OCI-LY1 (cell line): ENCODE data around the gene IFT81.

Source experiments
- H2AFZ ChIP-seq: fragments of 200-600 bp; sonication (generic), shearing (Covaris generic); 2 replicates; pipeline ENCODE4 v1.6.0; 2014; ENCODE audit warnings: antibody characterized with exemption, mild to moderate bottlenecking, low read length
- H3F3A ChIP-seq: fragments of 200-600 bp; sonication (generic), shearing (Covaris generic); 2 replicates; pipeline ENCODE4 v1.6.0; 2014; ENCODE audit warnings: mild to moderate bottlenecking, antibody characterized with exemption, low read length, moderate library complexity; ENCODE audit not compliant: insufficient read depth
- H3K27ac ChIP-seq: fragments of 200-600 bp; sonication (generic); 2 replicates; pipeline ENCODE4 v1.5.1; 2014; ENCODE audit warnings: low read length, mixed run types, mild to moderate bottlenecking, low read depth; ENCODE audit not compliant: poor library complexity, severe bottlenecking
- H3K27me3 ChIP-seq: fragments of 200-600 bp; sonication (generic); 2 replicates; pipeline ENCODE4 v1.6.0; 2014; ENCODE audit warnings: antibody characterized with exemption, mild to moderate bottlenecking, low read length, moderate library complexity; ENCODE audit not compliant: insufficient read depth
- H3K36me3 ChIP-seq: fragments of 200-600 bp; sonication (generic); 2 replicates; pipeline ENCODE4 v1.6.1; 2014; ENCODE audit warnings: mild to moderate bottlenecking, antibody characterized with exemption, low read length, moderate library complexity, mixed read lengths; ENCODE audit not compliant: insufficient read depth
- H3K4me1 ChIP-seq: fragments of 200-600 bp; sonication (generic); 2 replicates; pipeline ENCODE4 v1.5.1; 2014; ENCODE audit warnings: mild to moderate bottlenecking, low read length, moderate library complexity; ENCODE audit not compliant: insufficient read depth, severe bottlenecking
- H3K4me2 ChIP-seq: fragments of 200-600 bp; sonication (generic), shearing (Covaris generic); 2 replicates; pipeline ENCODE4 v1.6.1; 2014; ENCODE audit warnings: low read length
- H3K4me3 ChIP-seq: fragments of 200-600 bp; sonication (generic); 2 replicates; pipeline ENCODE4 v1.5.1; 2014; ENCODE audit warnings: low read length, low read depth, mild to moderate bottlenecking, mixed read lengths; ENCODE audit not compliant: poor library complexity, severe bottlenecking
- H3K79me2 ChIP-seq: fragments of 200-600 bp; shearing (Covaris generic); 2 replicates; pipeline ENCODE4 v1.6.1; 2016; ENCODE audit warnings: mixed run types, low read length, mixed read lengths; ENCODE audit not compliant: insufficient read depth
- H3K9ac ChIP-seq: fragments of 200-600 bp; sonication (generic), shearing (Covaris generic); 2 replicates; pipeline ENCODE4 v1.6.1; 2014; ENCODE audit warnings: mild to moderate bottlenecking, low read length, mixed read lengths
- H3K9me2 ChIP-seq: fragments of 200-600 bp; sonication (generic), shearing (Covaris generic); 2 replicates; pipeline ENCODE4 v1.6.1; 2014; ENCODE audit warnings: low read depth, mild to moderate bottlenecking, low read length, mixed read lengths
- H3K9me3 ChIP-seq: fragments of 200-600 bp; shearing (Covaris generic); 2 replicates; pipeline ENCODE4 v1.6.1; 2014; ENCODE audit warnings: low read length, mixed read lengths
- H4K20me1 ChIP-seq: fragments of 200-600 bp; sonication (generic), shearing (Covaris generic); 2 replicates; pipeline ENCODE4 v1.6.0; 2016; ENCODE audit warnings: mild to moderate bottlenecking, low read length; ENCODE audit not compliant: insufficient read depth
- EZH2 ChIP-seq: fragments of 200-600 bp; sonication (generic), shearing (Covaris generic); IDR thresholded peaks from 2 replicates; pipeline ENCODE4 v1.8.0; 2017; ENCODE audit warnings: borderline replicate concordance, mixed run types, mild to moderate bottlenecking, antibody characterized with exemption, low read length, moderate library complexity, mixed read lengths
- TF ChIP-seq, protein P1 (sequence below): fragments of 200-600 bp; sonication (generic), shearing (Covaris generic); IDR thresholded peaks from 2 replicates; pipeline ENCODE4 v1.5.1; 2017; ENCODE audit warnings: mild to moderate bottlenecking, antibody characterized with exemption, low read length, moderate library complexity, mixed read lengths

The IFT81 gene

DNA sequence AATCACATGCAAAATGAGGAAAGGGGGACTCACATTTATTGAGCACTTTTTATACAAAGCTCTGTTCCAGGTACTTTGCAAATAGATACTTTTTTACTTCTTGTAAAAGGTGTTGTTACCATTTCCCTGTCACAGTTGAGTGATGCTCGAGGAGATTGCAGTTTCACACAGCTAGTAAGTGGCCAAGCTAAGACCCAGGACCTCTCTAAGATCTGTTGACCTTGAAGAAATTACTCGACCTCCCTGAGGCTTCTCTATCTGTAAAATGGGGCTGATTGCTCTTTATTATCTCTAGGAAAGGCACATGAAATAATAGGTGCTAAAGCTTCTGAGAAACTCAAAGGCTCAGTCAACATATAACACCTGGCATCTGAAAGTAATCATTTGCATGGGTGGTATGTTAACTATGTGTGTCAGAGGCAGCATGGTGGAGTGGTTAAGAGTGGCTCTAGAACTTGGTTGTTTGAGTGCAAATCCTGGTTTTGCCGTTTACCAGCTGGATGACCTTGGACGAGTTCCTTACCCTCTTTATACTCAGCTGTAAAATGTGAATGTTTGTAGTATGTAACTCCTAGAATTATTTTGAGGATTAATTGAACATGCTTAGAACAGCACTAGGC, 41.5 kb downstream of the IFT81 start:
- H3K4me2 ChIP-seq, result peak overlapping the region; percentile 14; the same call in 1 of the 2 replicates
- no peaks in the 10 kb centered on the region for H3K36me3 ChIP-seq
- peaks cover 19% of the 10 kb centered on the region for H3K4me1 ChIP-seq
- H3K9me2 ChIP-seq, result no peaks in the 10 kb centered on the region
- no peak overlapping the region for H3K9ac ChIP-seq
- no peaks in the 10 kb centered on the region for H3K79me2 ChIP-seq
- H3K27me3 ChIP-seq, result no peaks in the 10 kb centered on the region
- no peaks in the 10 kb centered on the region for H3F3A ChIP-seq
- TF ChIP-seq EZH2, result no peak
- TF ChIP-seq, protein P1, sequence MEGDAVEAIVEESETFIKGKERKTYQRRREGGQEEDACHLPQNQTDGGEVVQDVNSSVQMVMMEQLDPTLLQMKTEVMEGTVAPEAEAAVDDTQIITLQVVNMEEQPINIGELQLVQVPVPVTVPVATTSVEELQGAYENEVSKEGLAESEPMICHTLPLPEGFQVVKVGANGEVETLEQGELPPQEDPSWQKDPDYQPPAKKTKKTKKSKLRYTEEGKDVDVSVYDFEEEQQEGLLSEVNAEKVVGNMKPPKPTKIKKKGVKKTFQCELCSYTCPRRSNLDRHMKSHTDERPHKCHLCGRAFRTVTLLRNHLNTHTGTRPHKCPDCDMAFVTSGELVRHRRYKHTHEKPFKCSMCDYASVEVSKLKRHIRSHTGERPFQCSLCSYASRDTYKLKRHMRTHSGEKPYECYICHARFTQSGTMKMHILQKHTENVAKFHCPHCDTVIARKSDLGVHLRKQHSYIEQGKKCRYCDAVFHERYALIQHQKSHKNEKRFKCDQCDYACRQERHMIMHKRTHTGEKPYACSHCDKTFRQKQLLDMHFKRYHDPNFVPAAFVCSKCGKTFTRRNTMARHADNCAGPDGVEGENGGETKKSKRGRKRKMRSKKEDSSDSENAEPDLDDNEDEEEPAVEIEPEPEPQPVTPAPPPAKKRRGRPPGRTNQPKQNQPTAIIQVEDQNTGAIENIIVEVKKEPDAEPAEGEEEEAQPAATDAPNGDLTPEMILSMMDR, result no peak
- H4K20me1 ChIP-seq, result no peaks in the 10 kb centered on the region
- H3K27ac ChIP-seq, result peak overlapping the region; percentile 2
- H3K4me3 ChIP-seq, result no peak overlapping the region
- no peak overlapping the region for H2AFZ ChIP-seq
- H3K9me3 ChIP-seq, result no peaks in the 10 kb centered on the region

DNA sequence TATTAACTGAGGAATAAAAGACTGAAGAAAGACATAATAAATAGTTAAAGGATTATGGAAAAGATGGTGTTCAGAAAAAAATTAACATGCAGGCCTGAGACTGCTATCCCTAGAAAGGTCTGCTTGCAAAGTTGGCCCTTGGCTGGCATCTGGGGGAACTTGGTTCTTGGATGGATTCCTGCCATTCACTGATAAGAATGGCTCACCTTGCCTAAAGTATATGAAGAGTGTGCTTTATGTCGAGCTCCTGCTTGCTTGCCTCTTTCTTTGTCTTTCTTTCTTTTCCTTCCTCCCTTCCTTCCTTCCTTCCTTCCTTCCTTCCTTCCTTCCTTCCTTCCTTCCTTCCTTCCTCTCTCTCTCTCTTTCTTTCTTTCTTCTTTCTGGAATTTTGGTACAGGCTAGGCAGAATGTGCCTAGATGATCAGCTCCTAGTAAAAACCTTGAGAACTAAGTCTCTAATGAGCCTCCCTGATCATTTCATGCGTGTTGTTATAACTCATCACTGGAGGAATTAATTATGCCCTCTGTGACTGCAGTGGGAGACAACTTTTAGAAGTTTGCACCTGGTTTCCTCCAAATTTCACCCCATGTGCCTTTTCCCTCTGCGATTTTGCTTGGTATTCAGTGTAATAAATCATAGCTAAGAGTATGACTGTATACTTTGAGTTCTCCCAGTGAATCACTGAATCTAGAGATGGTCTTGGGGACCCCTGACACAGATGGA, 44.7 kb downstream of the IFT81 start:
- no peaks in the 10 kb centered on the region for H4K20me1 ChIP-seq
- H3K9me2 ChIP-seq, result no peaks in the 10 kb centered on the region
- TF ChIP-seq EZH2, result no peak
- TF ChIP-seq, protein P1, result no peak
- H2AFZ ChIP-seq, result no peak overlapping the region
- H3K36me3 ChIP-seq, result no peaks in the 10 kb centered on the region
- no peak overlapping the region for H3K27ac ChIP-seq
- H3K4me1 ChIP-seq, result peaks cover 19% of the 10 kb centered on the region
- H3K9me3 ChIP-seq, result no peaks in the 10 kb centered on the region
- H3K27me3 ChIP-seq, result no peaks in the 10 kb centered on the region
- H3K4me2 ChIP-seq, result no peak overlapping the region
- no peak overlapping the region for H3K4me3 ChIP-seq
- H3F3A ChIP-seq, result no peaks in the 10 kb centered on the region
- H3K79me2 ChIP-seq, result no peaks in the 10 kb centered on the region
- no peak overlapping the region for H3K9ac ChIP-seq

DNA sequence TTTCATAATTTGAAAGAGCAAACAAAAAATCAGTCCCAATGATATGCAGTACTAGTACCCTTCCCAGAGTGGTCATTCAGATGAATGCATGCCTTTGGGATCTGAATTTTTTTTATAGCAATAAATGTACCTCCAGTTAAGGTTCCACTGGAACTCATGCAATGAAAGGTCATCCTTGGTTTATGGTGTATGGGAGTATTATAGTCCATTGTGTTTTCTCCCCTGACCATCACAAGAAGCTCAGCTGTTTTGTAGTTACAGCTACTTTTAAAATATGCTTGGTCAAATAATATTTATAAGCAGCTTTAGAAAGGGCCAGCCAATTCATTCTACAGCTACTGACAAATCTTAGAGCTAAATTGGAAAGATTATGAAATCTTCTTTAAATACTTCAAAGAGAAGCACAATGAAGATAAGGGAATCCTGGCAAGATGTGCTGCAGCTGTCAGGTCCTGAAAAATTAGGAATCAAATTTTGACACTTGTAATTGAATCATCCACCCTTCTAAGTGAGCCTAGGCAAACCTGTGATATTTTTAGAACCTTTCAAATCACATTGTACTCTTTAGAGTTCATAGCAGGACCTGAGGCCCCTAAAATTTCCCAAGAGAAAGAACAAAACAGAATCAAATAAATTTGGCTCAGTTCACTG, 46.5 kb downstream of the IFT81 start:
- Histone ChIP-seq H3F3A (no peaks in the 10 kb centered on the region), H3K4me1 (peaks cover 8% of the 10 kb centered on the region), H3K27me3 (no peaks in the 10 kb centered on the region), H3K4me3 (no peak overlapping the region), H3K36me3 (no peaks in the 10 kb centered on the region), H3K9me3 (no peaks in the 10 kb centered on the region), H4K20me1 (no peaks in the 10 kb centered on the region), H2AFZ (no peak overlapping the region), H3K9ac (no peak overlapping the region), H3K4me2 (no peak overlapping the region), H3K27ac (no peak overlapping the region), H3K79me2 (no peaks in the 10 kb centered on the region), H3K9me2 (no peaks in the 10 kb centered on the region)
- TF ChIP-seq, protein P1, result no peak
- TF ChIP-seq EZH2, result no peak
